Measurements from ENCODE around the gene NCL.
"Not testable (repeated sequence)": the region's sequence is repeated elsewhere in the genome, so short reads cannot be mapped to it uniquely, and the experiment has no call there.

Gene NCL

GRCh38 chr2:231430437-231430836 lies 33.8 kb downstream of the NCL start:
- DNase-seq (ENCODE audit: low spot score): not testable (repeated sequence)

- no peak for DNase-seq (ENCODE audit: low spot score)
These were observed 34.4 kb downstream of the NCL start for GRCh38 chr2:231429901-231430300.

- no peak for DNase-seq (ENCODE audit: low spot score)
These were observed 35.1 kb downstream of the NCL start for GRCh38 chr2:231429152-231429551.

GRCh38 chr2:231427116-231427515 lies 37.2 kb downstream of the NCL start:
- no peak for DNase-seq (ENCODE audit: low spot score)

GRCh38 chr2:231425811-231426703 lies 38.2 kb downstream of the NCL start:
- DNase-seq (ENCODE audit: low spot score): no peak

- no peak for DNase-seq (ENCODE audit: low spot score)
These were observed 38.9 kb downstream of the NCL start for GRCh38 chr2:231425291-231425810.

GRCh38 chr2:231423176-231423575 lies 41.1 kb downstream of the NCL start:
- DNase-seq (ENCODE audit: low spot score): no peak

GRCh38 chr2:231422056-231422455 lies 42.2 kb downstream of the NCL start:
- no peak for DNase-seq (ENCODE audit: low spot score)

- no peak for DNase-seq (ENCODE audit: low spot score)
These were observed 43.2 kb downstream of the NCL start for GRCh38 chr2:231421051-231421580.

GRCh38 chr2:231418820-231419640 lies 45.3 kb downstream of the NCL start:
- DNase-seq (ENCODE audit: low spot score): no peak

- DNase-seq (ENCODE audit: low spot score): no peak
These were observed 49.3 kb downstream of the NCL start for GRCh38 chr2:231415029-231415428.

GRCh38 chr2:231413921-231414476 lies 50.3 kb downstream of the NCL start:
- no peak for DNase-seq (ENCODE audit: low spot score)

GRCh38 chr2:231413456-231413855 lies 50.8 kb downstream of the NCL start:
- no peak for DNase-seq (ENCODE audit: low spot score)

- DNase-seq (ENCODE audit: low spot score): no peak
These were observed 51.7 kb downstream of the NCL start for GRCh38 chr2:231412618-231412963.

- DNase-seq (ENCODE audit: low spot score): no peak
These were observed 52.3 kb downstream of the NCL start for GRCh38 chr2:231411831-231412617.

- no peak for DNase-seq (ENCODE audit: low spot score)
These were observed 53.0 kb downstream of the NCL start for GRCh38 chr2:231411237-231411636.

- DNase-seq (ENCODE audit: low spot score): no peak
These were observed 53.8 kb downstream of the NCL start for GRCh38 chr2:231410293-231411004.

- DNase-seq (ENCODE audit: low spot score): no peak
These were observed 54.5 kb downstream of the NCL start for GRCh38 chr2:231409776-231410175.

- DNase-seq (ENCODE audit: low spot score): not testable (repeated sequence)
These were observed 56.0 kb downstream of the NCL start for GRCh38 chr2:231408304-231408703.

- not testable (repeated sequence) for DNase-seq (ENCODE audit: low spot score)
These were observed 56.6 kb downstream of the NCL start for GRCh38 chr2:231407686-231408085.
